Central memory CD8-positive, alpha-beta T cell (primary cell): ENCODE results near the gene FAM13C.
"Not testable (repeated sequence)": the region's sequence is repeated elsewhere in the genome, so short reads cannot be mapped to it uniquely, and the experiment has no call there.

Experiments
- ATAC-seq: fragments of 150-1000 bp; cut with Tn5 transposase; replicated peaks from 2 replicates; pipeline ENCODE4 v1.10.0; 2022; ENCODE audit warnings: mild to moderate bottlenecking, moderate FRiP score, moderate number of reproducible peaks; ENCODE audit not compliant: poor library complexity, severe bottlenecking; ENCODE audit errors: extremely low read depth
- DNase-seq, 2 donors: peaks; one replicate each; pipeline ENCODE4 v3.0.0; 2021; ENCODE audit warnings: low spot score in 2 of 2
- H3K27ac Mint-ChIP-seq: one replicate; pipeline ENCODE4 v1.8.0; 2022; ENCODE audit warnings: low read depth, mild to moderate bottlenecking, moderate library complexity, mixed read lengths
- H3K27me3 Mint-ChIP-seq: one replicate; pipeline ENCODE4 v1.8.0; 2022; ENCODE audit warnings: mixed read lengths
- H3K36me3 Mint-ChIP-seq: one replicate; pipeline ENCODE4 v1.8.0; 2022; ENCODE audit warnings: mild to moderate bottlenecking, moderate library complexity, mixed read lengths; ENCODE audit not compliant: insufficient read depth
- H3K4me1 Mint-ChIP-seq: one replicate; pipeline ENCODE4 v1.8.0; 2022; ENCODE audit warnings: mixed read lengths
- H3K4me3 Mint-ChIP-seq: one replicate; pipeline ENCODE4 v1.8.0; 2022; ENCODE audit warnings: mild to moderate bottlenecking, moderate library complexity, mixed read lengths
- H3K9me3 Mint-ChIP-seq: one replicate; pipeline ENCODE4 v1.8.0; 2022; ENCODE audit warnings: mixed read lengths

Gene FAM13C

DNA sequence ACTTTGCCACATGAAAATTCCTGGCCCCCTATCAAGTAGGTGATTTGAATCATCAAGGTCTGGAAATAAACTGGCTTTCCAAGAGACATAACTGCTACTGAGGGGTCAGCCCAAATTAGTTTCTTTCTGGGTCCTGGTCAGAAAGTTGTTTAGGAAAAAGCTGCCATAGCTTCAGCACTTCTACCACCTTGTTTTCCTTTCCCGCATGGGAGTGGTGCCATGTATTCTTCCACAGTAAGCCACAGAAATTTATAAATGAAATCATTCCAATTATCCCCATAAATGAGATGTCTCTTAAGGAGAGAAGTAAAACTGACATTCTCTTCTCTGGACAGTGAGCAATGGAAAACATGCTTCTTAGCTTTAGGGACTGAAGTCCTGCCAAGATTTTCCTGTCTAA lies 105.1 kb downstream of the FAM13C start:
- Mint-ChIP-seq H3K27ac (no peak overlapping the region), H3K27me3 (no peaks in the 10 kb centered on the region), H3K4me1 (no peaks in the 10 kb centered on the region), H3K36me3 (no peaks in the 10 kb centered on the region), H3K4me3 (no peak overlapping the region), H3K9me3 (peaks cover 12% of the 10 kb centered on the region)
- DNase-seq (no peak), ATAC-seq (no peak)

DNA sequence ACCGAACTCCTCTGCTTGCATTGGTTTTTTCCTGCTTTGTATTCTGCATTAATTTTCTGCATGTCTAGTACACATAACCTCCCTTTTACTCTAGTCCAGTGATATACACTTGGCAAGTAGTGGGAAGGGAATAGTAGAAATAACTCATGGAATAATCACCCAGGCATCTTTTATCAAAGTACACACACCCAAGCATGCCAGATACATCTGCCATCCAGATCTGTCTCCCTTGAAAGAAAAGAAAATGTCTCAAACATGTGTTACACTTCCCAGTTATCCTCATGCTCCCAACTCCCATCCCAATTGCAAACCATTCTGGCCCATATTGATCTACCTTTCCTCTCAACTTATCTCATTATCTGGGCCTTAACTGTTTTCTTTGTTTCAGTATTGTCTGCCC lies 106.9 kb downstream of the FAM13C start:
- no peak for ATAC-seq
- no peaks in the 10 kb centered on the region for H3K27me3 Mint-ChIP-seq
- H3K27ac Mint-ChIP-seq: no peak overlapping the region
- H3K4me3 Mint-ChIP-seq: no peak overlapping the region
- H3K4me1 Mint-ChIP-seq: no peaks in the 10 kb centered on the region
- H3K9me3 Mint-ChIP-seq: peaks cover 7% of the 10 kb centered on the region
- no peak for DNase-seq
- H3K36me3 Mint-ChIP-seq: no peaks in the 10 kb centered on the region

DNA sequence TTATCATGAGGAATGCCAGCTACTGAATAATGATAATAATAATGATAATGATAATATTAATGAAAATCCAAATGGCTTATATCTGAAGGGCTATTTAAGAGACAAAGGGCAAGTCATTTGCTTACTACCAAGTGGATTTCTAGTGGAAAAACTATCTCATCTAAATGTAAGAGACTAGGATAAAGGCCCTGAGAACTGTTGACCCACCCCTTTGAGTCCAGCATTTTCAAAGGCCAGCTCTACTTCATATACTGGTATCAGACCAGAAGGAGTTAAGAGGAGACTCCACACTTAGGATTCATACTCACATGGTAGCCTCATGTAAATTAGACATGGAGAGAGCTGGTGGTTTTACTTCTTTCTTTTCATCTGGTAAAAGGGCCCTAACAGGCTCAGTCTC lies 109.9 kb downstream of the FAM13C start:
- no peak overlapping the region for H3K27ac Mint-ChIP-seq
- DNase-seq (no peak), ATAC-seq (no peak)
- H3K4me3 Mint-ChIP-seq: no peak overlapping the region
- H3K9me3 Mint-ChIP-seq: peaks cover 5% of the 10 kb centered on the region
- H3K4me1 Mint-ChIP-seq: no peaks in the 10 kb centered on the region
- H3K36me3 Mint-ChIP-seq: no peaks in the 10 kb centered on the region
- H3K27me3 Mint-ChIP-seq: no peaks in the 10 kb centered on the region

DNA sequence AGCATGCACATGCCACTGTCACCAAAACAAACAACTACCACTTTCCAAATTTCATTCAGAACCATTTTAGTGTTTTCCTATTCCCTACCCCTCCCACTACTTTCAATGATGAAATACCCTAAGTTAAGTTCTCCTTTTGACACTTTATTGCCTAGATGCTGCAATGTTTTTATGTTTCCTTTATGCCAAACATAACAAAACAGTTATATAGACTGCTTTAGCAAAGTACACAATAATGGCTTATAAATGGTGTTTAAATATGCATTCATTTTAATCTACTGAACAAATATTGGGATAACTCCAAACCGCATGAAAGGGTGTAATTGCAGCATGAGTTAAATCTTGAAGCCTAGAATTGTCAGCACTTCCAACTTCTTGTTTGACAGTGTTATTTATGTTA lies 116.7 kb downstream of the FAM13C start:
- H3K36me3 Mint-ChIP-seq: no peaks in the 10 kb centered on the region
- peaks cover 6% of the 10 kb centered on the region for H3K9me3 Mint-ChIP-seq
- ATAC-seq: no peak
- H3K4me1 Mint-ChIP-seq: no peaks in the 10 kb centered on the region
- no peak overlapping the region for H3K27ac Mint-ChIP-seq
- H3K27me3 Mint-ChIP-seq: no peaks in the 10 kb centered on the region
- H3K4me3 Mint-ChIP-seq: no peak overlapping the region
- no peak for DNase-seq

DNA sequence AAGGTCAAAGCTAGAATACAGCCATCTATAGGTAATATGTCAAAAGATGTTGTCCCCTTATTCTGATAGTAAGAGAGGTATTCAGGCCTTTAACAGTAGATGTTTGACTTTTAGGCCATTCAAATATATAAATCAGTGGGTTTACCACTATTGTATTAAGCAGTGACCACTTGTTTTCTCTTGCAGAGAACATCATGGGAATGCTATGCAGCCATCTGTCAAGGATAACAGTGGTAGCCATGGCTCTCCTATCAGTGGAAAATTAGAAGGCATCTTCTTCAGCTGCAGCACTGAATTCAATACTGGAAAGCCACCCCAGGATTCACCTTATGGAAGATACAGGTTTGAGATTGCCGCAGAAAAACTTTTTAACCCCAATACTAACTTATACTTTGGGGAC lies 117.5 kb downstream of the FAM13C start:
- peaks cover 6% of the 10 kb centered on the region for H3K9me3 Mint-ChIP-seq
- no peak overlapping the region for H3K27ac Mint-ChIP-seq
- H3K4me1 Mint-ChIP-seq: no peaks in the 10 kb centered on the region
- no peaks in the 10 kb centered on the region for H3K27me3 Mint-ChIP-seq
- DNase-seq (no peak), ATAC-seq (no peak)
- no peaks in the 10 kb centered on the region for H3K36me3 Mint-ChIP-seq
- H3K4me3 Mint-ChIP-seq: no peak overlapping the region

DNA sequence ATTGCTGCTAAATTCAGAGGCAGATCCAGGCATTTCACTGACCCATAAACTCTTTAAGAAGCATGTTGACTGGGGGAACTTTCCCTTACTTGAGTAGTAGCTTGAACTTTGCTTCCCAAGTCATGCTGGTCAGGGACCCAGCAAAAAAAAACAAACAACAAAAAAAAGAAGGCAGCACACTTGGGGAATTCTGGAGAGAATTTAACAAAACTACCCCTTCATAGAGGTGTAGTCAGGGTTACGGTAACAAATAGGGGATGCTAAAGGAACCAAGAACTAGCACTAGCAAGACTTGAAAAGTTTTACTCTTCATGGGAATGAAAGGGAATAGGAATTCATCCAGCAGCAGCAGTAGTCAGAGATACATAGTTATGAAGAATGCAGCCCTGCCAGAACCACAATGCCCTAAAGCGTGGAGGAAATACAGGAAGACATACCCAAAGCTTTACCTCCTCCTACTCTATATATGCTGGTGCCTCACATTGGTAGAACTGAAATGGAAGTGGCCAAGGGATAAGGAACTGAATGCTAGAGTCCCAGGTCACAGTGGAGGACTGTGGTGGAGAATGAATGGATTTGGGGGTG lies 118.6 kb downstream of the FAM13C start:
- H3K27me3 Mint-ChIP-seq: no peaks in the 10 kb centered on the region
- ATAC-seq (no peak), DNase-seq (no peak)
- H3K4me3 Mint-ChIP-seq: no peak overlapping the region
- no peaks in the 10 kb centered on the region for H3K4me1 Mint-ChIP-seq
- H3K9me3 Mint-ChIP-seq: peaks cover 6% of the 10 kb centered on the region
- no peak overlapping the region for H3K27ac Mint-ChIP-seq
- H3K36me3 Mint-ChIP-seq: no peaks in the 10 kb centered on the region

DNA sequence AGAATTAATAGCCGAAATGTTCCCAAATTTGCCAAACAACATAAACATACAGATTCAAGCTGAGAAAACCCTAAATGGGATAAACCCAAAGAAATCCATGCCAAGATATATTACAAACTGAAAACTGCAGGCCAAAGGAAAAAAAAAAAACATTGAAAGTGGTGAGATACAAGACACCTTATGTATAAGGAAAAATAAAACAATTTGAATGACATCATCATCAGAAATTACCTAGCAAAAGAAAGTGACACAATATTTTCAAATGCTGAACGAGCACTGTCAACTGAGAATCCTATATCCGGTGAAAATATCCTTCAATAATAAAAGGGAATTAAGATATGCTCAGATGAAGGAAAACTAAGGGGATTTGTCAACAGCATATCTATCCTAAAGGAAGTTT lies 119.4 kb downstream of the FAM13C start:
- H3K36me3 Mint-ChIP-seq: no peaks in the 10 kb centered on the region
- DNase-seq: no peak
- H3K4me3 Mint-ChIP-seq: no peak overlapping the region
- H3K27ac Mint-ChIP-seq: no peak overlapping the region
- no peak for ATAC-seq
- H3K27me3 Mint-ChIP-seq: no peaks in the 10 kb centered on the region
- peaks cover 6% of the 10 kb centered on the region for H3K9me3 Mint-ChIP-seq
- H3K4me1 Mint-ChIP-seq: no peaks in the 10 kb centered on the region

DNA sequence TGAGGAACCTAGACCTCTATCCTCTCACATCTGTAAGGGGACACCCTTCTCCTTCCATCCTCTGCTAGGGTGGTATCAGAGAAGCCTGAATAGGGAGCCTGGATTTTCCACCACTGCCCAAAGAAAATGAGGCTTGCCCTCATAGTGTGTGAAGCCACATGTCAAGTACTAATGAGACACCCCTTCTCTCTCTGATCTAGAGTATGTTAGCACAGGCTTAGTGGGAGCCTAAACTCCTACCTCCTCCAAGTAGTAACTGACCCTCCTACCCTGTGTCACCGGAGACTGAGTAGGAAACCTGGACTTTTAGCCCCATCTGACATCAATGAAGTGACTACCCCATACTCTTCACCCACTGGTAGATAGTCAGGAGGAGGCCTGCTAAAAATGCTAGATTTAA lies 120.3 kb downstream of the FAM13C start:
- Mint-ChIP-seq H3K4me3 (no peak overlapping the region), H3K9me3 (no peaks in the 10 kb centered on the region)

DNA sequence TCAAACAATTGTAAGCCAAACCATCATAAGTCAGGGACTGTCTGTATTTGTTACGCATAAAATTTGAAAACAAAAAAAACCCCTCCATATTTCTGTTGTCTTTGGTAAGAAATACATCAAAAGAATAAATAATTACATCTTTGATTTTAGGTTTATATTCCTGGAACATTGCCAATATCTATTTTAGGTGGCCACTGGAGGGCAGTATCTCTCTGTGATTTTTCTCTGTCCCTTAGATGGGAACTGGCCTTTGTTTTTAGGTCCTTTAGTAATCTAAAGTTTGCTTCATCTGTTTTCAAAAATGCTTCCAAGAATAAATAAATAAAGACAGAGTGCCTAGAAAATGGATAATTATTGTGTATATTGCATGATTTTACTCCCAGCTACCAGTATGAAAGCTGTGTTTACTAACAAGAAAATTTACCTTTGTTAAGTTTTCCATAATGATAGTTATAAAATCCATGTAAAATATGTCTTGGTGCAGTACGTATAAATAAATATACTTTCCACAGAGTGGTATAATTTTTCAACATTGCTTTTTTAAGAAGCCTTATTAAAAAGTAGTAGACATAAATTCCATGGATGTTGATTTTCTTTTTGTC lies 121.7 kb downstream of the FAM13C start:
- DNase-seq: no peak
- ATAC-seq: no peak
- H3K9me3 Mint-ChIP-seq: no peaks in the 10 kb centered on the region
- H3K27ac Mint-ChIP-seq: no peak overlapping the region
- no peak overlapping the region for H3K4me3 Mint-ChIP-seq
- H3K36me3 Mint-ChIP-seq: no peaks in the 10 kb centered on the region
- H3K4me1 Mint-ChIP-seq: no peaks in the 10 kb centered on the region
- H3K27me3 Mint-ChIP-seq: no peaks in the 10 kb centered on the region

More for the DNA sequence above, 120.3 kb downstream of the FAM13C start:
- no peaks in the 10 kb centered on the region for H3K27me3 Mint-ChIP-seq
- no peak for ATAC-seq
- no peaks in the 10 kb centered on the region for H3K36me3 Mint-ChIP-seq
- no peak overlapping the region for H3K27ac Mint-ChIP-seq
- H3K4me1 Mint-ChIP-seq: no peaks in the 10 kb centered on the region
- no peak for DNase-seq

DNA sequence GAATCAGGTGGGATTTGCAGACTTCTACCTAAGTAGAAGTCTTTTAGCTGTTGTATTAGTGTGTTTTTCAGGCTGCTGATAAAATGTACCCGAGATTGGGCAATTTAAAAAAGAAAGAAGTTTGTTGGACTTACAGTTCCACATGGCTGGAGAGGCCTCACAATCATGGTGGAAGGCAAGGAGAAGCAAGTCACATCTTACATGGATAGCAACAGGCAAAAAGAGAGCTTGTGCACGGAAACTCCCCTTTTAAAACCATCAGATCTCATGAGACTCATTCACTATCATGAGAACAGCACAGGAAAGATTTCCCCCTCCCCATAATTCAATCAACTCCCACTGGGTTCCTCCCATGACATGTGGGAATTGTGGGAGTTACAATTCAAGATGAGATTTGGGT lies 123.2 kb downstream of the FAM13C start:
- H3K27me3 Mint-ChIP-seq, H3K27ac Mint-ChIP-seq, ATAC-seq, H3K36me3 Mint-ChIP-seq, H3K4me1 Mint-ChIP-seq, H3K4me3 Mint-ChIP-seq, DNase-seq, H3K9me3 Mint-ChIP-seq: not testable (repeated sequence)

DNA sequence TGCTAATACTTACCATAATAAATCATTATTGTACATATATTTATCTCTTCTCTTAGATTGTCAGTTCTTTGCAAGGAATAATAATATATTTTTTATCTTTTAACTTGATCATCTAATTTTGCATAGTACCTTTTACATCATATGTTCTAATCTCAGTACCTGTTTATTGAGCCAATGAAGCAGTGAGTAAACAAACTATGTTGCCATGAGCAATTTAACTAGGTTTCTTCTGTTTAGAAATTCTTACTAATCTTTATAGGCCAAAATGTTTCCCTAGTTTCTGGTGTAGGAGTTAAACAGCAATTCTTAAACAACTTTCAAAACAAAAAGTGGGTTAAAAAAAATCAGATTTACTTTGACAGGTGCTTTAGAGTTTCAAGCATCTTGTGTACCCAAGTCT lies 124.6 kb downstream of the FAM13C start:
- Mint-ChIP-seq H3K4me3 (no peak overlapping the region), H3K27ac (no peak overlapping the region), H3K9me3 (no peaks in the 10 kb centered on the region), H3K27me3 (no peaks in the 10 kb centered on the region), H3K36me3 (no peaks in the 10 kb centered on the region), H3K4me1 (no peaks in the 10 kb centered on the region)
- ATAC-seq (no peak), DNase-seq (no peak)

DNA sequence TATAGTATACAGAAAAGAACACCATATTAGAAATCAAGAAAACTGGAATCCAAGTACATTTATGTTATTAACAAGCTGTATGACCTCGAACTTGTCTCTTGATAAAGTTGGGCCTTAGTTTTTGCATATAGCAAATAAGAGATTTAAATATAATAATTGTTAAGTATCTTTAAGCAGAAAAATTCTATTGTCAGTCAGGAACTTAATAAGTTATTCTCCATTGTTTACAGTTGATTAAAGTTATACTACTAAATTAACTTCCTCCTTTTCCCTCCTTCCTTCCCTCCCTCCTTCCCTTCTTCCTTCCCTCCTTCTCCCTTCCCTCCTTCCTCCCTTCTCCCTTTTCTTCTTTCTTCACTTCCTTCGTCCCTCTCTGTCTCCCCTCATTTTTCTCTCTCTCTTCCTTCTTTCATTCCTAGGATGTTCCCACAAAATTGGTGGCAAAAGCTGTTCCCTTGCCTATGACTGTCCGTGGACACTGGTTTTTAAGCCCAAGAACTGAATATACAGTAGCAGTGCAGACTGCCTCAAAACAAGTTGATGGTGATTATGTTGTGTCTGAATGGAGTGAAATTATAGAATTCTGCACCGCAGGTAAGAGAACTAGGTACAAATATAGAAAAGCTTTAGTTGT lies 126.2 kb downstream of the FAM13C start:
- DNase-seq (no peak), ATAC-seq (no peak)
- no peaks in the 10 kb centered on the region for H3K36me3 Mint-ChIP-seq
- H3K4me3 Mint-ChIP-seq: no peak overlapping the region
- H3K27ac Mint-ChIP-seq: no peak overlapping the region
- no peaks in the 10 kb centered on the region for H3K27me3 Mint-ChIP-seq
- H3K9me3 Mint-ChIP-seq: no peaks in the 10 kb centered on the region
- H3K4me1 Mint-ChIP-seq: no peaks in the 10 kb centered on the region

DNA sequence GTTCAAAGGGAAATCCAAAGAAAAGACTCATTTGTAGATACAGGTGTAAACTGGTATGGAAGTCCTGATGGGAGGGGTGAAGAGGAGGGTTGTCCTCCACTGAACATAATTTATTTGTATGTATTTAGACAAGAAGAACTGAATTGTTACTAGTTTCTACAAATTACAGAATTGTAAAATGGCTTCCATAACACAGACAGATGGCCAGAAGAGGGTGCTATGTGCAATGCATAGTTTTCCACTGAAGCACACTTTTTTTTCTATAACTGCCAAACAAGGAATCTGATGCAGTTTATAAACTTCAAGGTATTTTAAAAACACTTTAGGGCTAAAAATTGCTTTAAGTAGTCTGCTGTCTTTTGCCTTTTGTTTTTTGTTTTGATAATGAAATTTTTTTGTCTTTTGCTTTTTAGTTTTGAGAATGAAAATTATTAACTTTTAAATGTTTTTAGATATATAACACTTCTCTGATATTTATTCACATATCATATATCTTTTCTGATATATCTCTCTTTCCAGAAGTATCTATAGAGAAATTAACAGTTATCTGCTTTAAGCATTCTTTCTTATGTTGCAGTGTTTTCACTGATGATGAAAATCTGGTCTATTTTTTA lies 127.4 kb downstream of the FAM13C start:
- Mint-ChIP-seq H3K9me3 (no peaks in the 10 kb centered on the region), H3K4me3 (no peak overlapping the region), H3K27me3 (no peaks in the 10 kb centered on the region), H3K36me3 (no peaks in the 10 kb centered on the region), H3K4me1 (no peaks in the 10 kb centered on the region), H3K27ac (no peak overlapping the region)
- DNase-seq (no peak), ATAC-seq (no peak)
